ENCODE results near the gene MUC4. TPM values are rescaled to one million over a fixed set of nuclear protein-coding genes. Genes with fewer than 3 reads are reported as not detected.

MUC4 gene, protein sequence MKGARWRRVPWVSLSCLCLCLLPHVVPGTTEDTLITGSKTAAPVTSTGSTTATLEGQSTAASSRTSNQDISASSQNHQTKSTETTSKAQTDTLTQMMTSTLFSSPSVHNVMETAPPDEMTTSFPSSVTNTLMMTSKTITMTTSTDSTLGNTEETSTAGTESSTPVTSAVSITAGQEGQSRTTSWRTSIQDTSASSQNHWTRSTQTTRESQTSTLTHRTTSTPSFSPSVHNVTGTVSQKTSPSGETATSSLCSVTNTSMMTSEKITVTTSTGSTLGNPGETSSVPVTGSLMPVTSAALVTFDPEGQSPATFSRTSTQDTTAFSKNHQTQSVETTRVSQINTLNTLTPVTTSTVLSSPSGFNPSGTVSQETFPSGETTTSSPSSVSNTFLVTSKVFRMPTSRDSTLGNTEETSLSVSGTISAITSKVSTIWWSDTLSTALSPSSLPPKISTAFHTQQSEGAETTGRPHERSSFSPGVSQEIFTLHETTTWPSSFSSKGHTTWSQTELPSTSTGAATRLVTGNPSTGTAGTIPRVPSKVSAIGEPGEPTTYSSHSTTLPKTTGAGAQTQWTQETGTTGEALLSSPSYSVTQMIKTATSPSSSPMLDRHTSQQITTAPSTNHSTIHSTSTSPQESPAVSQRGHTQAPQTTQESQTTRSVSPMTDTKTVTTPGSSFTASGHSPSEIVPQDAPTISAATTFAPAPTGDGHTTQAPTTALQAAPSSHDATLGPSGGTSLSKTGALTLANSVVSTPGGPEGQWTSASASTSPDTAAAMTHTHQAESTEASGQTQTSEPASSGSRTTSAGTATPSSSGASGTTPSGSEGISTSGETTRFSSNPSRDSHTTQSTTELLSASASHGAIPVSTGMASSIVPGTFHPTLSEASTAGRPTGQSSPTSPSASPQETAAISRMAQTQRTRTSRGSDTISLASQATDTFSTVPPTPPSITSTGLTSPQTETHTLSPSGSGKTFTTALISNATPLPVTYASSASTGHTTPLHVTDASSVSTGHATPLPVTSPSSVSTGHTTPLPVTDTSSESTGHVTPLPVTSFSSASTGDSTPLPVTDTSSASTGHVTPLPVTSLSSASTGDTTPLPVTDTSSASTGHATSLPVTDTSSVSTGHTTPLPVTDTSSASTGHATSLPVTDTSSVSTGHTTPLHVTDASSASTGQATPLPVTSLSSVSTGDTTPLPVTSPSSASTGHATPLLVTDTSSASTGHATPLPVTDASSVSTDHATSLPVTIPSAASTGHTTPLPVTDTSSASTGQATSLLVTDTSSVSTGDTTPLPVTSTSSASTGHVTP (N-terminal part only)
- total RNA-seq (100 to 1,000 TPM in 1 of 5 donors, 10 to 100 TPM in 3, under 1 TPM in 1; 0.73 to 355 (median 41.3) TPM), polyA plus RNA-seq (10 to 100 TPM in 1 of 3 donors, under 1 TPM in 1, not detected in 1; 0.81 to 28.9 TPM)
- long read RNA-seq, donor 1: 0 reads
- long read RNA-seq, donor 2, partial matches to known transcripts: 5 of 5 reads
- long read RNA-seq, donor 2, other reads (novel, unspliced or antisense): 0 of 5 reads
- long read RNA-seq, donor 3: 0 reads
- long read RNA-seq, donor 4: 0 reads
- long read RNA-seq, donor 5: 0 reads
- long read RNA-seq, donor 6: 0 reads
- long read RNA-seq, donor 7: 0 reads
- long read RNA-seq, donor 8: 0 reads
- long read RNA-seq, donor 9: 0 reads
- long read RNA-seq, donor 10: 0 reads

- peak in 1 of 2 donors; percentile 62 for DNase-seq
- H3K9me3 ChIP-seq: no peaks in the 10 kb centered on the region
- peak within 1 kb of the TSS in 3 of 4 donors; percentile 26 to 29 (median 28) for H3K4me3 ChIP-seq
- peaks cover 10 to 41% (median 26%) of the 10 kb centered on the region in 3 donors for H3K27me3 ChIP-seq
- intact Hi-C loops (cut with DNase I; ENCODE audit: low total_unique reads): no loop called here
- TF ChIP-seq EP300 (IDR thresholded peaks at IDR 0.05) (no peak), POLR2AphosphoS5 (IDR thresholded peaks at IDR 0.05) (peak in 1 of 3 donors; percentile 32)
- H3K4me1 ChIP-seq: peaks cover 0 to 8% (median 0%) of the 10 kb centered on the region in 4 donors
- no peaks in the 10 kb centered on the region for H3K36me3 ChIP-seq
- H3K27ac ChIP-seq: no peak within 1 kb of the TSS
- 19 to 30% (median 24%) methylated on average over 12 to 14 of the region's 14 CpGs for WGBS, 5 donors
These were observed at the start of gene MUC4 for GRCh38 chr3:195811756-195812155. TSS of gene MUC4 (minus strand) at chr3:195811929. CDS start at chr3:195811817, 112 bp downstream.

DNA sequence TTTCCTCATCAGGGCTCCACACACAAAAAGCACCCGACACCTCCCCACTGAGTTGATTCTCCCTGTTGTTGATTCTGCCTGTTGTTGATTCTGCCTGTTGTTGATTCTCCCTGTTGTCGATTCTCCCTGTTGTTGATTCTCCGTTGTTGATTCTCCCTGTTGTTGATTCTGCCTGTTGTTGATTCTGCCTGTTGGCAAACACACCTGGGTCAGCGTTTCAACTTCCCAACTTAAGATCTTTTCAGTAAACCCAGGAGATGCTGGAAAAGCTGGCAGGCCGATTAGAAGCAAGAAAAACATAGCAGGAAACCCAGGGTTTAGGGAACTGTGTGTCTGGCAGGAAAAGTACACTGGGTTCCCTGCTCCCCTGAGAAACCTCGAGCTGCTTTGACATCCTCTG, 48.7 kb upstream of the MUC4 start:
- 37 to 55% (median 52%) methylated on average over 6 of the region's 6 CpGs for WGBS, 5 donors
- intact Hi-C loops (cut with DNase I; ENCODE audit: low total_unique reads): loop anchor here (5.0 kb wide), 1 partner anchor 37 kb away; no protein-coding TSS in a partner anchor
- H3K27me3 ChIP-seq: no peaks in the 10 kb centered on the region

GRCh38 chr3:195859846-195860411, 48.2 kb upstream of the MUC4 start:
- no peak for DNase-seq
- Histone ChIP-seq H3K4me1 (peaks cover 10 to 30% (median 19%) of the 10 kb centered on the region in 4 donors), H3K4me3 (no peak overlapping the region), H3K27ac (no peak overlapping the region), H3K27me3 (no peaks in the 10 kb centered on the region), H3K9me3 (no peaks in the 10 kb centered on the region), H3K36me3 (peaks cover 4 to 10% (median 8%) of the 10 kb centered on the region in 4 donors)
- 77 to 86% (median 82%) methylated on average over 23 of the region's 23 CpGs for WGBS, 5 donors
- TF ChIP-seq CTCF (IDR thresholded peaks at IDR 0.05) (no peak), POLR2AphosphoS5 (IDR thresholded peaks at IDR 0.05) (no peak), EP300 (IDR thresholded peaks at IDR 0.05) (no peak), POLR2A (IDR thresholded peaks at IDR 0.05) (no peak)
- intact Hi-C loops (cut with DNase I; ENCODE audit: low total_unique reads): loop anchor here (5.0 kb wide), 1 partner anchor 37 kb away; no protein-coding TSS in a partner anchor

More for the DNA sequence above, 48.7 kb upstream of the MUC4 start:
- H3K4me3 ChIP-seq: no peak overlapping the region
- H3K27ac ChIP-seq: no peak overlapping the region
- no peaks in the 10 kb centered on the region for H3K9me3 ChIP-seq
- DNase-seq: no peak
- H3K36me3 ChIP-seq: peaks cover 4 to 13% (median 12%) of the 10 kb centered on the region in 4 donors
- no peak for TF ChIP-seq POLR2A (IDR thresholded peaks at IDR 0.05)
- TF ChIP-seq POLR2AphosphoS5 (IDR thresholded peaks at IDR 0.05): no peak
- TF ChIP-seq EP300 (IDR thresholded peaks at IDR 0.05): no peak
- no peak for TF ChIP-seq CTCF (IDR thresholded peaks at IDR 0.05)
- peaks cover 10 to 25% (median 19%) of the 10 kb centered on the region in 4 donors for H3K4me1 ChIP-seq

Data from stomach (tissue), 19 donors.